Vagina (tissue), 2 donors: ENCODE measurements around the gene EPN2.

Experiments used
- POLR2A ChIP-seq, 2 donors: fragments of 450-650 bp; IDR thresholded peaks; one replicate each; pipeline ENCODE4 v1.6.1; 2017; ENCODE audit warnings: antibody characterized with exemption in 2 of 2, mild to moderate bottlenecking in 2 of 2, moderate library complexity in 2 of 2
- TF ChIP-seq, protein P1 (sequence below), 3 experiments: fragments of 450-650 bp in 2 of 3; fragments of 200-600 bp in 1 of 3; sonication (generic) in 1 of 3; IDR thresholded peaks; one replicate each; pipeline ENCODE4 v1.5.1; 2017 to 2019; ENCODE audit warnings: antibody characterized with exemption in 3 of 3, mild to moderate bottlenecking in 2 of 3, moderate library complexity in 2 of 3

DNA sequence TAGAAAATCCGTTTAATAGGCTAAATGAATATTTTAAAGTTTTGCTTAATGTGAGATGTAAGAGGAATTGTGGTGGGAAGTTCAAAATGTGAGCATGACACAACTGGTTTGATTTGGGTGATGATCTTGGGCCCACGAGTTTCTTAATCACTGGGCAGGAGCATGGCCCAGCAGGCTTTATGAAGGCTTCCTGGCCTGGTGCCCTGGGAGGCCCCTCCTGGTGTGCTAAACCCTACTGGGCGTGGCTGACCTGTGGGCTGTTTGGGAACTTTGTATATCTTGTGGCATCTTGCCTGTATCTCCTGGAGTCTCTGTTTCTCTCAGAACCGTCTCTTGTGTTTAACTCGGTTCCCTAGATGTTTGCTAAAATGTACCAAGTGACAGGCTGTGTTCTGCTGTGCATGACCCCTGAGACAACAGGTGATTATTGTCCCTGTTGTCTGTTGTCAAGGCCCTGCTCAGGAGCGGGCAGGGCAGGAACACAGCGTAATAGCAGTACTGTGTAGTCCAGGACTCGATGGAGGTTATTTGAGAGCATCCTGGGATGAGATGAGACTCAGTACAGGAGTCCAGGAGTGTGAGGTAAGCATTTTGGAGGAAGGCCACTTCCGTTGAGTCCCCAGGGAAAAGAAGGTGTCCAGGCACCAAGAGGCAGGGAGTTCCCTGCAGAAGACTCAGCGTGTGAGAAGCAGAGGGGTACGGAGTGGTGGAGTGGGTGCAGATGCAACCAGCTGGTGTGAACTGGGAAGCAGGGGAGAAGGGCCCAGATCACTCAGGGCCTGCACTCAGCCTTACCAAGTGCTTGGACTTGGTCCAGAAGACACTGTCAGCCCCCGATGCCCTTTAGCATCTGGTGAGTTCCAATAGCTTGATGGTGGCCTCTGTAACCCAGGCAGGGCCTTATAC is 76.8 kb downstream of the EPN2 start:
- TF ChIP-seq, protein P1, sequence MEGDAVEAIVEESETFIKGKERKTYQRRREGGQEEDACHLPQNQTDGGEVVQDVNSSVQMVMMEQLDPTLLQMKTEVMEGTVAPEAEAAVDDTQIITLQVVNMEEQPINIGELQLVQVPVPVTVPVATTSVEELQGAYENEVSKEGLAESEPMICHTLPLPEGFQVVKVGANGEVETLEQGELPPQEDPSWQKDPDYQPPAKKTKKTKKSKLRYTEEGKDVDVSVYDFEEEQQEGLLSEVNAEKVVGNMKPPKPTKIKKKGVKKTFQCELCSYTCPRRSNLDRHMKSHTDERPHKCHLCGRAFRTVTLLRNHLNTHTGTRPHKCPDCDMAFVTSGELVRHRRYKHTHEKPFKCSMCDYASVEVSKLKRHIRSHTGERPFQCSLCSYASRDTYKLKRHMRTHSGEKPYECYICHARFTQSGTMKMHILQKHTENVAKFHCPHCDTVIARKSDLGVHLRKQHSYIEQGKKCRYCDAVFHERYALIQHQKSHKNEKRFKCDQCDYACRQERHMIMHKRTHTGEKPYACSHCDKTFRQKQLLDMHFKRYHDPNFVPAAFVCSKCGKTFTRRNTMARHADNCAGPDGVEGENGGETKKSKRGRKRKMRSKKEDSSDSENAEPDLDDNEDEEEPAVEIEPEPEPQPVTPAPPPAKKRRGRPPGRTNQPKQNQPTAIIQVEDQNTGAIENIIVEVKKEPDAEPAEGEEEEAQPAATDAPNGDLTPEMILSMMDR (IDR thresholded peaks at IDR 0.05) = no peak
- TF ChIP-seq POLR2A (IDR thresholded peaks at IDR 0.05) = no peak
